ENCODE measurements around the gene CREBL2.

DNA sequence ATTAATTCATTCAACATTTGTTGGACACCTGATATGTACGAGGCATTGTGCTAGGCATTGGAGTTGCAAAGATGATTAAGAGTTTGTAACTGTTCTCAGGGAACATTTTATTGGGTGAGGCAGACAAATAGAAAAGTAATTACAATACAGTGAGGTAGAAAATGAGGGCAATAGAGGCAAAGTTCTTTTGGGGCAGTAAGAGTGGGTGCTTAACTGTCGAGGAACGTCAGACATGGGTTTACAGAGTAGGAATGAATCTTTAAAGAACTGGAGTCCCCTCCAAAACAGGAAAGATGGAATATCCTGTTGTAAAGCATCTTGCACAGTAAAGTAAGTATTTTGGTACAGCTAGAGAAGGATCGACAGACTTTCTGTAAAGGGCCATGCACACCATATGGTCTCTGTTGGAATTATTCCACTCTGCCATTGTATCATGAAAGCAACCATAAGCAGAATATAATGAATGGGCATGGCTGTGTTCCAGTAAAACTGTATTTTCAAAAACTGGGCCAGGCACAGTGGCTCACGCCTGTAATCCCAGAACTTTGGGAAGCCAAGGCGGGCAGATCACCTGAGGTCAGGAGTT, 9.1 kb downstream of the CREBL2 start:
- TF ChIP-seq, protein P1, sequence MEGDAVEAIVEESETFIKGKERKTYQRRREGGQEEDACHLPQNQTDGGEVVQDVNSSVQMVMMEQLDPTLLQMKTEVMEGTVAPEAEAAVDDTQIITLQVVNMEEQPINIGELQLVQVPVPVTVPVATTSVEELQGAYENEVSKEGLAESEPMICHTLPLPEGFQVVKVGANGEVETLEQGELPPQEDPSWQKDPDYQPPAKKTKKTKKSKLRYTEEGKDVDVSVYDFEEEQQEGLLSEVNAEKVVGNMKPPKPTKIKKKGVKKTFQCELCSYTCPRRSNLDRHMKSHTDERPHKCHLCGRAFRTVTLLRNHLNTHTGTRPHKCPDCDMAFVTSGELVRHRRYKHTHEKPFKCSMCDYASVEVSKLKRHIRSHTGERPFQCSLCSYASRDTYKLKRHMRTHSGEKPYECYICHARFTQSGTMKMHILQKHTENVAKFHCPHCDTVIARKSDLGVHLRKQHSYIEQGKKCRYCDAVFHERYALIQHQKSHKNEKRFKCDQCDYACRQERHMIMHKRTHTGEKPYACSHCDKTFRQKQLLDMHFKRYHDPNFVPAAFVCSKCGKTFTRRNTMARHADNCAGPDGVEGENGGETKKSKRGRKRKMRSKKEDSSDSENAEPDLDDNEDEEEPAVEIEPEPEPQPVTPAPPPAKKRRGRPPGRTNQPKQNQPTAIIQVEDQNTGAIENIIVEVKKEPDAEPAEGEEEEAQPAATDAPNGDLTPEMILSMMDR (conservative IDR thresholded peaks at IDR 0.05; ENCODE audit: low read depth, low read length) = no peak
- TF ChIP-seq EZH2 (IDR thresholded peaks at IDR 0.05; ENCODE audit: borderline replicate concordance, low read depth, low read length, poor library complexity, severe bottlenecking) = no peak
